Medulla oblongata (tissue), 1 donor: ENCODE measurements around the gene C7orf33.
"Not testable (repeated sequence)": the region's sequence is repeated elsewhere in the genome, so short reads cannot be mapped to it uniquely, and the experiment has no call there.

ENCODE experiments used
- DNase-seq: peaks from one replicate; pipeline ENCODE4 v3.0.0-alpha.2; 2015; ENCODE audit errors: extremely low spot score

Gene C7orf33

DNA sequence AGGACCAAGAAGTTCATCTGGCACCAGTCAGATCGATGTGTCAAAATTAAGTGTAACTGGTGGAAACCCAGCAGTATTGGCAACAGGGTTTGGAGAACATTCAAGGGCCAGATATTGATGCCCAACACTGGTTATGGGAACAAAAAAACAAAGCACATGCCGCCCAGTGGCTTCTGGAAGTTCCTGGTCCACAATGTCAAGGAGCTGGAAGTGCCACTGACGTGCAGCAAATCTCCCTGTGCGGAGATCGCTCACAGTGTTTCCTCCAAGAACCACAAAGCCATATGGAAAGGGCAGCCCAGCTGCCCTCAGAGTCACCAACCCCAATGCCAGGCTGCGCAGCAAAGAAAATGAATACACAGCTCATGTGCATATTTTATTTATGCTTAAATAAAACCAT lies 10.1 kb upstream of the C7orf33 start:
- no peak for DNase-seq

DNA sequence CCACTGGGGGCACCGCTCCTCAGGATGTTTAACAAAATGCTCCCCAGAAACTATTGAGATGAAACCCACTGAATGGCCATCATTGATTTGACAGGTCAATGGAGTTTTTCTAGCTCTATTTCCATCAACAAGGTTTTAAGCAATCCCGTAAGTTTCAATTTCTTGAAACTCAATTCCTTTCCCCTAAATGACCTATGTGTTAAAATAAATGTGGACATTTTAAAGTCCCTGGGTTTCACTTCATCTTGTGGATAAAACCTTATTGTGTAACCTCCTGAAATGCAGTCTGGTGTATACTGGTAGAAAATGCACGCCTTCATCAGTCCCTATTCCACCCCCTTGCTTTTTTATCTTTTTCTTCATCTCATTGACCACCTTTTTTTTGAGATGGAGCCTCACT lies 8.9 kb upstream of the C7orf33 start:
- peak; percentile 55 for DNase-seq

DNA sequence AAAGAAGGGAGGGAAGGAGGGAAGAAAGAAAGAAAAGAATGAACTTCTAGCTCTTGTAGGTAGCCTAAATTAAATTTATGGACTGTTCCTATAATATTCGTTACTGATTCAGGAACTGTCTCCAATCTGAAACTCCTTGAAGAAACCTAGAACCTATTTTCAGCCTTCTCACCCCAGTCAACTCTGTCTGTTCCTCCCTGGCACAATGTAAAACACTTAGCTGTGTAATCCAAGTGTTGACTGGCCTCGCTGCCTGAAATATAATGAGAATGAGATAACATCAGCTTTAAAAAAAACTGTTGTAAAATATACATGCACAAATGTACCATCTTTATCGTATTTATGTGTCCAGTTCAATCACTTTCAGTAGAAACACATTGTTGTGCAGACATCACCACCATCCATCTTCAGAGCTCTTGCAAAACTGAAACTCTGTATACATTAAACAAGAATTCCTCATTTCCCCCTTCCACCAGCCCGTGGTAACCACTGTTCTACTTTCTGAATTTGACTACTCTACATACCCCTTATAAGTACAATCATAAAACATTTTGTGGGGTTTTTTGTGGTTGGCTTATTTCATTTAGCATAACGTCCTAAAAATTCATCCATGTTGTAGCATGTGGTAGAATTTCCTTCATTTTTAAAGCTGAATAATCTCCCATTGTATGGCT lies 6.3 kb upstream of the C7orf33 start:
- peak; percentile 16 for DNase-seq

DNA sequence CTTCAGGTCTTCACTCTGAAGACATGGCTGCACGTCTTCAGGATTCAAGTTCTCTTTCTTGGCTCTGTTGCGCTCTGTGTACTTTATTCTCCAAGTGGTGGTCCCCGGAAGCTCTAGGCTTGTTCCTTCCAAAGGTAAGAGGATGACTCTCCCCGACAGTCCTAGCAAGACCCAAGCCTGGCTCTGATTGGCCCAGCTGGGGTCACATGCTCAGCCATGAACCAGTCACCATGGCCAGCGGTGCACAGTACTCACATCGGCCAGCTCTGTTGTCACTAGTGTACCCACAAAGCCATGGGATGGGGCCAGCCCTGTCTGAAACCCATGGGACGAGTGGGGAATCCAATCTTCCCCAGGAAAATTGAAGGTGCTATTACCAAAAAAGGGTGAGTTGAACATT lies 5.2 kb upstream of the C7orf33 start:
- no peak for DNase-seq

DNA sequence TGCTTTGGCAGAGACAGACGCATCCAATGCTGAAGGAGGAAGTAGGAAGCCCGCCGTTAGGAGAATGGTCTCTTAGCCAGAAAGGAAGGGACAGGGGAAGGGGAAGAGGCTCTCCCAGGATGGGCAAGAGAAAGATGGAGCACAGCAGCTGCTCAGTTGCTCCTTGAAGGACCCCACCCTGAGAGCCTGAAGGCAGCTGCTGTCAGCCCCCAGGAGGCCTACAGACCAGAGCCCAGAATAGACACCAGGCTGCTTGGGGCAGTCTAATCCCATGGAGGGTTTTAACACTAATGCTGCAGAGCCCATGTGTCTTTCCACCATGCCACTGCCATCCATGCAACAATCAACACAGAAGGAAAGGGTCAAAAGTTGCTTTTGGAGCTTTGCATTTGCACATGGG lies 3.5 kb upstream of the C7orf33 start:
- no peak for DNase-seq

DNA sequence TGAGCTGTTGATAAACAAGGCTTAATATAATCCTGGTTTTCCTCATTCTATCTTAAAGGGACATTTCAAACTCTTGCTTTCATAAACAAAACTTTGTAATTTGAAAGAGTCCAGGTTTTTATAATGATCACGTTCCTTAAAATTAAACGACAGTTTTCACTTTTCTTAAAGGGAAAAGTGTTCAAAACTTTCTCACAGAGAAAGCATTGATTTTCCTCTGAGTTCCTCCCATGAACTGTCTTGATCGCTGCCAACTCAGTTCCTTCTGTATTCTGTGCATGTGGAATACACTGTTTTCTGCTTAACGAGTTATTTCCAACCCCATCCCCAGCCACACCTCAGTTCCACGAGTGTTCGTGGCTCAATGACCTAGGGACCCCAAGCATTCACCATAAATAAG lies 2.4 kb upstream of the C7orf33 start:
- DNase-seq = no peak

DNA sequence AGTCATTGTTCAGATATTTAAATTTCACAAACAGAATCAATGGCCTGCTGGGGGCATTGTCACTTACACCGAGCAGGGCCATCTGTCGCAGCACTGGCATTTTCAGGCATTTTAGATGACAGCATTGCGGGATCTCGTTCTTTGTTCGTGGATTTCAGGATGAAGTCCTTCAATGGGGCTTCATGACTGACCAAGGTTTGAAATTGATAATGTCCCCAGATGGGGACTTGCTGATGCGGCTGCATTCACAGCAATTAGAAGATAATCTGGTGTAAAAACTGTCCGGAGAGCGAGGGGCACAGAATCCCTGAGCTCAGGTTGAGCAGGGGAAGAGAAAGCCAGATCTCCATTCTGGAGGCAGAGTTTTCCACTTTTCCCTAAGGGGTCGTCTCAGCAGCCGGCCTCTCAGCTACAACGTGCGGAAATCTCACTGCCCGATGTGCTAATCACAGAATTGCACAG lies 1.9 kb upstream of the C7orf33 start:
- no peak for DNase-seq

DNA sequence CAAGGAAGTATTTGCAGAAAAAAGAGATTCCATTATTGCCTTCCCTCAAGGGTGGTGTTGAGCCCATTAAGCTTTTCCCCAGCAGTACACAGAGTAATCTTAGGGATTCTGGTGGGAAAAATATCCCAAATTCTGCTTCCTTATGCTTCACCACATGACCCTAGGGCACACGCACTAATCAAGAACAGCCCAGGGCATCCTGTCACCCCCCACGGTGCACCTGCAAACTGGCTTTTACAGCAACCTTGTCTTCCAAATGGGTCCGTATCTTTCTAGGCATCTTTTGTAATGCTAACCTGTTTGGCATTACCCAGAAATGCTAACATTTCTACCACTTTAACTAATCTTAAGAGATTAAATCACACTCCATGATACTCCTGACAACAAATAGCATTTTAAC lies 926 bp upstream of the C7orf33 start:
- no peak for DNase-seq

DNA sequence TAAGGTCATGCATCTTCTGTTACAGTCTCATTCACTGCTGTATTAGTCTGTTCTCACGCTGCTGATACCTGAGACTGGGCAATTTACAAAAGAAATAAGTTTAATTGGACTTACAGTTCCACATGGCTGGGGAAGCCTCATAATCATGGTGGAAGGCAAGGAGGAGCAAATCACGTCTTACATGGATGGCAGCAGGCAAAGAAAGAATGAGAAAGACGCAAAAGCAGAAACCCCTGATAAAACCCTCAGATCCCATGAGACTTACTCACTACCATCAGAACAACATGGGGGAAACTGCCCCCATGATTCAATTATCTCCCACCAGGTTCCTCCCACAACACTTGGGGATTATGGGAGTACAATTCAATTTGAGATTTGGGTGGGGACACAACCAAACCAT lies 5.8 kb downstream of the C7orf33 start:
- not testable (repeated sequence) for DNase-seq

DNA sequence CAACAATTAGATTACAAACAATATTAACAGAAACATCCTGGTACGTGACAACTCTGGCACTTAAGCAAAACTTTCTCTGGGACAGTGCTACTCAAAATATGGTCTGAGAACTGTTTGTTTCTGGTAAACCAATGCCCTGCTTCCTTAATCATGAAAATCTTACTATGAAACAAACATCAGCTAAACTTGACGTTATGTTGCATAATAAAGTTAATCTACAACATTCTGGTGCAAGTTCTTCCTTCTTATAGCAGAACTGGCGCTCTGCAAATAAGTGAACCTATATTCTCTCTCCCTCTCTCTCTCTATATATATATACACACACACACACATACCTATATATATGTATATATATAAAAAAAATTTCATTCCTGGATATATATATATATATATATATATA lies 7.8 kb downstream of the C7orf33 start:
- no peak for DNase-seq

DNA sequence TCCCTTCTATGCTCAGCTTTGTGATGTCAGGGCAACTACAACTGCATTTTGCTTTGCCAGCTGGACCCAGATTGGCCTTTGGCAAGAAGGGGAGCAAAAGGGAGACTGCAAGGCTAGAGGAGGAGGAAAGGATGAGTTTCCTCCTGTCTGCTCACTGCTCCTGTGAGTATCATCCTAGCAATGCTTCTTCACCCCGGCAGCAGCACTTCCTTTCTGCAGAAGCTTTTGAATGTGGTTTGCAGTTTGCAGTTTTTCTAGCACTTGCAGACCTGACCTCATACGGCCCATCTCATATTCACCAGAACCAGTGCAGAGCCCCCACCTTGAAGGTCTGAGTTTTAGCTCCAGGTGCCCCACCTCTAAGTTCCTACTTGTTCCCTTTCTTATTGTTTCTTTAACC lies 14.8 kb downstream of the C7orf33 start:
- DNase-seq = no peak

DNA sequence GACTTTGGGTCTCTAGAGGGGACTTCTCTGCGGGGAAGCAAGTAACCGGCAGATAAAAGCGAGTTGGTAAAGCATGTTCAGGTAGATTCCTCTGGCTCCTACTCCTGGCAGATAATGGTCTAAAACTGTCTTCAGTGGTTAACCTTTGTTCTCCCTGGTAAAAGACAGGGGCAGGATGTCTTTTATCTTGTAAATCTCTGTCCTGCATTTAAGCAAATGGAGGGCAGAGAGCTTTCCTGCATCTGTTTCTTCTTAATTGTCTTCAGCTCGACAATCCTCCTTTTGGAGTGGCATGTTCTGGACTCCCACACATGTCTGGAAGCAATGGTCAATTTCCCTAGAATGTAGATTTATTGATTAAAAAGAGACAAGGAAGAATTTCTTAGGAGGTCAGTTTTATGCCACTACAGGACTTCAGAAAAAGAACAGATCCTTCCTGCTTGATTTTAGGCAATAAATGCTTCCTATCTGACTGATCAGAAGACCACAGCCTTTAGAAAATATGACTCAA lies 16.6 kb downstream of the C7orf33 start:
- no peak for DNase-seq

DNA sequence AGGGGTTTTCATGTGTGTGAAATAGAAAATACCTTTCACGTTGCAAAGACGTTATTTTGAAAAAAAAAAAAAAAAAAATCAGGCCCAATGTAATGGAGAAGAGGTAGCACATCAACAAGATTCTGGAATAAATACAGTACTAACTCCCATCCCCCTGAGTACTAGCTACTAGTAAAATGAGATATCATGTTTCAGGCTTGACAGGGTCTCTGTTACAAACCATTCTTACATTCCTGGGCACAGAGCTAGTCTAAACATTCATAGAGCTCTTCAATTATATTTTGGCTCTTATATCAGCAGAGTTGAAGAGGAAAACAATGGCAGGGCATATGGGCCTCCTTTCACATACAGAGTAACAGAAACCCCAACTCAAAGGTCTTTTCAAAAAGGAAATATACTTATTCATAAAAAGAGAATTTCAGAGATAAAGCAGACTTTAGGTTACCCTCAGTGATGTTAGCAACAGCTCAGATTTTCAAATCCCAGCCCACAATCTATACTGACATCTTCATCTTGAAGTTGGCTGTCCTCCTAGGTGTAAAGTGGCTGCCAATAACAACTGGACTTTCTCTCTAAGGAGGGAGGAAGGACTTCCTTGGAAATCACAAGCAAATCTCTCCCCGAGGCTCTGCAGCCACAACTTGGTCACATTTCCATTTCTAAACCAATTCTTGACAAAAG lies 18.6 kb downstream of the C7orf33 start:
- no peak for DNase-seq

DNA sequence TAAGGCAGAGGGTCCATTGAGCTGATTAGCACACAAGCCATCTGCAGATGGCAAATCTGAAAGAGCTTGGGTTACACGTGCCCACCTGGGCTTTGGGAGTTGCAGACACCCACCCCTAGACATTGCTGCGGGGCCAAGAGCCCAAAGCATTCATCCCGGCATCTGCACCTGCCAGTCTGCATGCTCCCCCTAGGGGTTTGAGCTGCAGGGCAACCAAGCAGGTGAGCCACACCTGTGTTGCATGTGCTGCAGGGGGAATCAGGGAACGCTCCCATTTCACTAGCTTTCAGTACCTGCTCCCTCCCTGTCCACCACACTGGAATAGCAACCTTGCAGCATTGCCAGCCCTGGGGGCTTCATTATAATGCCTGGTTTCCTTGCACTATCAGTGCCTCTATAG lies 21.1 kb downstream of the C7orf33 start:
- DNase-seq = no peak

DNA sequence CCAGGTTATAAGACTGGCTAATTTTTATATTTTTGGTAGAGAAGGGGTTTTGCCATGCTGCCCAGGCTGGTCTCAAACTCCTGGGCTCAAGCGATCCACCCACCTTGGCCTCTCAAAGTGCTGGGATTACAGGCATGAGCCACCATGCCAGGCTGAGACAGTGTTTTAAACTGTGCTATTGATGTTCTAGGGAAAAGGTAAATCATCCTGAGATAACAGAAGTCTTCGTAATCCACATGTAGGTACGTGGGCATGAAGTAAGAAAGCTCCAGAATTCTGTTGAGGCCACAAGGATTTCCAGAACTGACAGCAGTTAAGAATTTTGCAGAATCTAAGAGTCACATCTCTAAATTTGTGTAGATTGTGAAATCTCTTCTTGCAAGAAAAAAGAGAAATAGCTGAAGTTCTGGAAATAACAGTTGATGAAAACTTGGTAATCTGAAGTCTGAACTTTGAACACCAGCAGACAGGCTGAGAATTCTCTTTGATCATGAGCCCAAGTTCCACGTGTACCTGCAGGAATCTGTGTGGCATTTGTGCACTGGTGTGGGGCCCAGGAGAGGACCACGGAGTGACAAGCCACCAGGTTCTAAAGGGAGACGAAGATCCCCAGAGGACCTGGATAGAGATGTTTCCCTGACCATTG lies 24.6 kb downstream of the C7orf33 start:
- no peak for DNase-seq

DNA sequence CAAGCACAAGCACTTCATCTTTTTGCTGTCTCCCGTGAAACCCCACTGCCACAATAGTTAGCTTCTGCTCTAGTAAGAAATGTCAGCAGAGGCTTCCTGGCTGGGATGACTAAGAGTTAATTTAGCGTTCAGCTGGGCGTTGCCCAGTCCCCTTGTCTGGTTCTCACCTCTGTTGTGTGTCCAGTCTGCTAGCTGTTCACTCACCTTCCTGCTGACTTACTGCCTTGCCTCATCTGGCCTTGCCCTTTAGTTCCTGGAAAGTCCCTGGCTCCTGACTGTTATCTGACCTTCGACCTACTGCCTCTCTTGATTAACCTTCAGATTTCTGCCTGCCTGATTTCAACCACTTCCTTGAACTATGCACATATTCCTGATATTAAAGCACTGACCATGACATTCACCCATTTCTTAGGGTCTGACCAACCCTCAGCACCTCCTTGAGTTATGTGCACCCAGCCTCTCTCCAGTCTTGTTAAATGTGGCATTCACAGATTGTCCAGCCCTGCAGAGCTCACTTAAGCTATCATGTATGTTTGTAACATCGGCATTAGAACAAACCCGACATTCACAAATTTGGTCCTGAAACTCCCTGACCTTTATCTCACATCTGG lies 30.3 kb downstream of the C7orf33 start:
- DNase-seq = no peak

DNA sequence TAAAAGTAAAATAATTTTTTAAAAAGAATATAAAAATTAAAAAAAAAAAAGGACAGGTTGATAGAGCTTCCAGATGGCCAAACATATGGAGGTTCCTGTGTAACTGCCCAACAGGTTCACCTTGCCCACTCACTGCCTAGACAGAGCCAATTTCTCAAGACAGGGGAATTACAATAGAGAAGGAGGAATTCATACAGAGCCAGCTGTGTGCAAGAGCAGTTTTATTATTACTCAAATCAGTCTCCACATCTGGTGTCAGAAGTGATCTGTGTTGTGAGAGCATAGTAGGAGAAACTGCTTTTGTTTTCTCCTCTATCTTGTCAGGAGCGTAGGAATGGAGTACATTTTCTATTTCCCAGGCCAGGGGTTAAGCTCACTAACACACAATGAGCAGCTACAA lies 31.0 kb downstream of the C7orf33 start:
- DNase-seq = no peak

DNA sequence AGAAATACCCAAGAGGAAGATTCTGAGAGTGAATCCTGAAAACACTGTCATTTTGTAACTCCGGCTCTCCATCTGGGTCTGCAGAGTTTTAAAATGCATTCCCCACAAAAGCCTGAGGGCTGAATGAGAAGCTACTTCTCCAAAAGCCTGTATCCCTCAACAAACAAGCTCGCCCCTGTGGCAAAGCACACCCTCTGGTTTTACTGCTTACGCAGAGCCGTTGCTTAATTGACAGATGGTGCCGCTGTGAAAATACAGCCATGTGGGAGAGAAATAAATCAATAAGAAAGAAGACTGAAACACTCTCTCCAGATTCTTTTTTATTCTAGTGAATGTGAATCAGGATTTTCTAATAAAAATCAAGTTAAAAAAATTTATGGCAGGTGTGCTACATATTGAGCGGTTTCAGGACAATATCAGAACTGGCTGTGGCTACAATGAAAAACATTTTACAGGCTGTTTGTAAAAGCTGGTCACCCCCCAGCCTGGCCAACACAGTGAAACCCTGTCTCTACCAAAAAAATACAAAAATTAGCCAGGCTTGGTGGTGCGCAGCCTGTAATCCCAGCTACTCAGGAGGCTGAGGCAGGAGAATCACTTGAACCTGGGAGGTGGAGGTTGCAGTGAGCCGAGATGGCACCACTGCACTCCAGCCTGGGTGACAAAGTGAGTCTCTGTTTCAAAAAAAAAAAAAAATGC lies 32.5 kb downstream of the C7orf33 start:
- DNase-seq = peak; percentile 32

DNA sequence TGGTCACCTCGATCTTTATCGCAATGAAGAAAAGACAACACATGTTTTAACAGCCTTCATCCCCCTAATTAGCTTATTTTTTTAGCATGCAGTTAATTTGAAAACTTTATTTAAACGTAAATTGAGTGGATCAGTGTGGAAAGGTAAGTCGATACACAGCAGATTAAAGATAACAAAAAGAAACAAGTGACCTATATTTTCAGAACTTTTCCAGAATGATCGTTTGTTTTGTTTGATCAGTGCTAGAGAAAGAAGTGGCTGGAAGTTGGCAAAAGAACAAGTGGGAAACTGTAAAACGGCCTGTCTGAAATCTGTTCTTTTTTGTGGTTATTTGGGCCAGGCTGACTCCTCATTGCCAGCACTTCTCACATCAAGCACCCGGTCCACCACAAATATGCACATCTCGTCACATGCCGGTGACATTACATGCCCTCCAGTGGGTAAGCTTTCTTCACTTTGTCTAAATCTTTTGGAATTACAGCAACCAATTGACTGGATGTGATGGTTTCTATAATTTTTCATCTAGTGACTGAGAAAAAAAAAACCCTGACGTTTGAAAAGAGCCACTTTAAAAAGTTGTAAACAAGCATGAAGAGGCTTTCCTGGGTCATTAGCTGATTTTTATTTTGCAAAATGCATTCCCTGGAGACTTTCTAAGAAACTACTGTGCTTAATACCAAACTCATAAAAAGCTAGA lies 33.2 kb downstream of the C7orf33 start:
- peak; percentile 16 for DNase-seq

DNA sequence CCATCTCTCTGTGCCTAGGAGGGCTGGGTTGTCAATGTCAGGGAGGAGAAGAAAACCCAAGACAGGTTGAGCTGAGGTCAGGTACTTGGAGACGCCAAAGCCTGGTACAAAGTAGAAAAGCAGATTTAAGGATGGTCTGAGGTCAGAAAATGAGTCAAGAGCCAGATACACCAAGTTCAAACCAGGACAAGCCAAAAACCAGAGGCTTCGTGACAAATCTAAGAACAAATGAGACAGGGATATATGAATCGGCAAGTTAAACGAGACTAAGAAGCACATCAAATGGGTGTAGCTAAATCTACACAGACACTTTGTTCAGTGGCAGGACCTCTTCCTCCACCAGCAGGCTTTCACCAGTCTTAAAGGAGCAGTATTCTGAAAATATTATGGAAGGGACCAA lies 34.2 kb downstream of the C7orf33 start:
- DNase-seq = no peak

DNA sequence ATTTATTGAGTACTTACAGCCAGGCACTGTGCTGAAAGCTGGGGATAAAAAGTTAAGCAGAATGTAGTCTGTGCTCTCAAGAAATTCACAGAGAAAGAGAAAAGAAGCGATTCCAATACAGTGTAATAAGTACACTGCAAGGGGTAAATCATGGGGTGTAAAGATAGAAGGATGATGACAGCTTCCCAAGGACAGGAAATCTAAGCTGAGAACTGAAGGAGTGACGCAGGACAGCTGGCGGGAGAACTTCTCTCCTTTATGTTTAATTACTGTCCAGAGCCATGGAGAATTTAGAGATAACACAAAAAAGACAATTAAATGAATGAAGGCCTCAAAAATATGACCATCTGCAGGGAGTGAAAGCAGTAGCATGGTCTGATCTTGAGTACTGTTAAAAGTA lies 34.8 kb downstream of the C7orf33 start:
- no peak for DNase-seq
